SK-N-SH (cell line): ENCODE data around the gene KLHL25. TPM values are rescaled to one million over a fixed set of nuclear protein-coding genes. Genes with fewer than 3 reads are reported as not detected.

Experiments used
- CTCF ChIA-PET: fragments of 300-600, 350-600 bp; formaldehyde crosslinking; extraction: SDS; loops from one replicate; lab custom pipeline; 2021; lab: Yijun Ruan, JAX
- POLR2A ChIA-PET: fragments of 350-600 bp; sonication (Branson Sonifier 250); formaldehyde crosslinking; extraction: SDS; loops from one replicate; lab custom pipeline; 2020; ENCODE audit warnings: antibody characterized with exemption, inconsistent platforms; lab: Yijun Ruan, JAX
- DNase-seq: peaks from one replicate; pipeline ENCODE4 v3.0.0; 2012
- H2AFZ ChIP-seq: fragments of 200-600 bp; sonication (generic); 2 replicates; pipeline ENCODE4 v1.8.1; 2016; ENCODE audit warnings: antibody characterized with exemption, mild to moderate bottlenecking, low read depth
- H3F3A ChIP-seq: fragments of 200-600 bp; sonication (generic); replicated peaks from 2 replicates; pipeline ENCODE3; 2016; ENCODE audit warnings: antibody characterized with exemption, mild to moderate bottlenecking; ENCODE audit not compliant: insufficient read depth
- H3K27ac ChIP-seq, 2 experiments: fragments of 200-500 bp in 1 of 2; fragments of 200-600 bp in 1 of 2; sonication (Bioruptor generic) in 1 of 2; sonication (generic), shearing (Covaris generic) in 1 of 2; 2 replicates each; pipeline versions ENCODE4 v1.5.1 to v1.6.1; 2014 to 2016; ENCODE audit warnings: low read depth in 2 of 2, inconsistent platforms in 1 of 2, low read length in 1 of 2, mild to moderate bottlenecking in 1 of 2, mixed read lengths in 1 of 2
- H3K27me3 ChIP-seq: fragments of 200-600 bp; sonication (generic), shearing (Covaris generic); 2 replicates; pipeline ENCODE4 v1.6.1; 2016; ENCODE audit warnings: mixed run types; ENCODE audit not compliant: insufficient read depth
- H3K36me3 ChIP-seq, 2 experiments: fragments of 200-500 bp in 1 of 2; fragments of 200-600 bp in 1 of 2; sonication (Bioruptor generic) in 1 of 2; sonication (generic) in 1 of 2; replicated peaks in 1 of 2; 2 replicates each; pipeline versions ENCODE3 to v1.5.1; 2014 to 2016; ENCODE audit warnings: low read length in 1 of 2, mild to moderate bottlenecking in 1 of 2; ENCODE audit not compliant: insufficient read depth in 2 of 2, control insufficient read depth in 1 of 2
- H3K4me1 ChIP-seq, 2 experiments: fragments of 200-500 bp in 1 of 2; fragments of 200-600 bp in 1 of 2; sonication (Bioruptor generic) in 1 of 2; sonication (generic), shearing (Covaris generic) in 1 of 2; 2 replicates each; pipeline versions ENCODE4 v1.5.1 to v1.6.1; 2014 to 2016; ENCODE audit warnings: low read depth in 1 of 2, low read length in 1 of 2, mixed run types in 1 of 2; ENCODE audit not compliant: insufficient read depth in 2 of 2, control insufficient read depth in 1 of 2
- H3K4me2 ChIP-seq: fragments of 200-600 bp; sonication (generic), shearing (Covaris generic); 2 replicates; pipeline ENCODE4 v1.6.1; 2017; ENCODE audit warnings: mixed run types
- H3K4me3 ChIP-seq, 2 experiments: fragments of 200-500 bp in 1 of 2; fragments of 200-600 bp in 1 of 2; sonication (Bioruptor generic) in 1 of 2; sonication (generic), shearing (Covaris generic) in 1 of 2; 2 replicates each; pipeline versions ENCODE4 v1.5.1 to v1.8.1; 2014 to 2016; ENCODE audit warnings: low read depth in 2 of 2, inconsistent platforms in 1 of 2, low read length in 1 of 2, mild to moderate bottlenecking in 1 of 2, mixed read lengths in 1 of 2, moderate library complexity in 1 of 2
- H3K79me2 ChIP-seq: fragments of 200-600 bp; sonication (generic); 2 replicates; pipeline ENCODE4 v1.8.1; 2017; ENCODE audit warnings: mild to moderate bottlenecking; ENCODE audit not compliant: insufficient read depth
- H3K9ac ChIP-seq: fragments of 200-600 bp; sonication (generic); 2 replicates; pipeline ENCODE4 v1.6.1; 2017; ENCODE audit warnings: mixed run types
- H3K9me2 ChIP-seq: fragments of 200-600 bp; sonication (generic); 2 replicates; pipeline ENCODE4 v1.6.1; 2017; ENCODE audit warnings: mixed run types
- H3K9me3 ChIP-seq: fragments of 200-600 bp; sonication (generic); 2 replicates; pipeline ENCODE4 v1.6.1; 2017; ENCODE audit warnings: mixed run types, mild to moderate bottlenecking, moderate library complexity
- H4K20me1 ChIP-seq: fragments of 200-600 bp; sonication (generic); 2 replicates; pipeline ENCODE4 v1.6.1; 2017; ENCODE audit warnings: mild to moderate bottlenecking, mixed run types; ENCODE audit not compliant: insufficient read depth
- CHD2 ChIP-seq: fragments of 150-350 bp; IDR thresholded peaks from 2 replicates; pipeline ENCODE4 v1.6.1; 2018; ENCODE audit warnings: low read length; ENCODE audit not compliant: partially characterized antibody
- ELF1 ChIP-seq: IDR thresholded peaks from 2 replicates; pipeline ENCODE4 v1.4.0; 2012
- EP300 ChIP-seq, 2 experiments: IDR thresholded peaks; 2 replicates each; pipeline versions ENCODE4 v1.4.0 to v1.6.1; 2012; ENCODE audit warnings: borderline replicate concordance in 1 of 2, low read depth in 1 of 2, low read length in 1 of 2
- FOSL2 ChIP-seq: IDR thresholded peaks from 2 replicates; pipeline ENCODE4 v1.4.0; 2012; ENCODE audit warnings: low read depth, mild to moderate bottlenecking, moderate library complexity, borderline replicate concordance
- FOXJ3 ChIP-seq: sonication (generic); formaldehyde crosslinking; IDR thresholded peaks from 2 replicates; pipeline ENCODE4 v1.5.1; 2020; ENCODE audit warnings: mild to moderate bottlenecking, missing genetic modification reagents
- FOXM1 ChIP-seq: IDR thresholded peaks from 2 replicates; pipeline ENCODE4 v1.4.0; 2012; ENCODE audit warnings: low read depth, mild to moderate bottlenecking
- JUND ChIP-seq: IDR thresholded peaks from 2 replicates; pipeline ENCODE4 v1.4.0; 2012
- MEF2A ChIP-seq: IDR thresholded peaks from 2 replicates; pipeline ENCODE4 v1.4.0; 2012; ENCODE audit warnings: low read depth, borderline replicate concordance
- MXI1 ChIP-seq: IDR thresholded peaks from 2 replicates; pipeline ENCODE4 v1.6.1; 2012; ENCODE audit warnings: mild to moderate bottlenecking, low read depth, low read length, improper control_type of control experiment
- NFIC ChIP-seq: IDR thresholded peaks from 2 replicates; pipeline ENCODE4 v1.4.0; 2012; ENCODE audit warnings: borderline replicate concordance
- POLR2AphosphoS5 ChIP-seq: IDR thresholded peaks from 2 replicates; pipeline ENCODE4 v1.6.1; 2012; ENCODE audit warnings: low read depth, low read length
- RAD21 ChIP-seq: IDR thresholded peaks from 2 replicates; pipeline ENCODE4 v1.6.1; 2012; ENCODE audit warnings: mild to moderate bottlenecking, low read length
- RCOR1 ChIP-seq: fragments of 150-350 bp; IDR thresholded peaks from 2 replicates; pipeline ENCODE4 v1.6.1; 2017; ENCODE audit warnings: antibody characterized with exemption, low read length
- RFX5 ChIP-seq: IDR thresholded peaks from 2 replicates; pipeline ENCODE4 v1.6.1; 2012; ENCODE audit warnings: mild to moderate bottlenecking, improper control_type of control experiment, low read length
- RXRA ChIP-seq: IDR thresholded peaks from 2 replicates; pipeline ENCODE4 v1.4.0; 2012; ENCODE audit warnings: low read depth, mild to moderate bottlenecking, borderline replicate concordance
- TEAD4 ChIP-seq: IDR thresholded peaks from 2 replicates; pipeline ENCODE4 v1.4.0; 2012; ENCODE audit warnings: mild to moderate bottlenecking, borderline replicate concordance; ENCODE audit not compliant: insufficient read depth
- YY1 ChIP-seq: IDR thresholded peaks from 2 replicates; pipeline ENCODE4 v1.4.0; 2012; ENCODE audit warnings: low read depth, mild to moderate bottlenecking
- WGBS: methylation state at CpG from one replicate; pipeline ENCODE4 v1.1.6; 2017; ENCODE audit warnings: low lambda C conversion rate; 5-methylcytosine and 5-hydroxymethylcytosine counted together
- polyA plus RNA-seq, 3 experiments: library from polyadenylated mRNA; depleted of rRNA; stranded (reverse); fragments of >200 nt; gene quantifications; 2 replicates each; pipeline ENCODE4 v1.2.3, GENCODE V29; 2012
- TF ChIP-seq, protein P1 (sequence below): IDR thresholded peaks from 2 replicates; pipeline ENCODE4 v1.4.0; 2012; ENCODE audit warnings: low read depth
- TF ChIP-seq, protein P2 (sequence below): IDR thresholded peaks from 2 replicates; pipeline ENCODE4; 2012
- TF ChIP-seq, protein P3 (sequence below): IDR thresholded peaks from 2 replicates; pipeline ENCODE4 v1.4.0; 2012; ENCODE audit warnings: low read depth, borderline replicate concordance
- TF ChIP-seq, protein P4 (sequence below): IDR thresholded peaks from 2 replicates; pipeline ENCODE4 v1.4.0; 2012; ENCODE audit warnings: low read depth, borderline replicate concordance

The KLHL25 gene
- polyA plus RNA-seq, 1 of the 3 experiments (the other 2 are of a cell fraction), result 4.5 TPM

DNA sequence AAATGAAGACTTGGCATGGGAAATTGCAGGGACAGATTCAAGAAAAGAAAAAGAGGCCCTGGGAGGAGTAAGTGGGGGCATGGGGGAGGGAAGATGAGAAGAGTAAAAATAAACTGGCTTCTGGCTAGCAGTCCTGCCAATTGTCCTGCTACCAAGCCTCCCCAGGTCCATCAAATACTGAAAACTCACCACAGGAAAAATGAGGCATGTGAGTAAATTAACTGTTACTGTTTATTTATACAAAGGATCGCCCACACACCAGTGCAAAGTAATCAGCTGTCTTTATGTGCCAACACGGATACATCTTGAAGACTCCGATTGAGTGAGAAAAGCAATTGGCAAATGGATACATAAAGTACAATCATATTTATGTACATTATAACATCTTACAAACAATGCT, 10.7 kb upstream of the KLHL25 start (continued):
- no peak for TF ChIP-seq CHD2
- TF ChIP-seq RCOR1, result no peak
- no peak for TF ChIP-seq ELF1
- TF ChIP-seq FOXJ3 (CRISPR knock-in tag), result no peak
- no peak for TF ChIP-seq TEAD4
- TF ChIP-seq RFX5, result no peak

DNA sequence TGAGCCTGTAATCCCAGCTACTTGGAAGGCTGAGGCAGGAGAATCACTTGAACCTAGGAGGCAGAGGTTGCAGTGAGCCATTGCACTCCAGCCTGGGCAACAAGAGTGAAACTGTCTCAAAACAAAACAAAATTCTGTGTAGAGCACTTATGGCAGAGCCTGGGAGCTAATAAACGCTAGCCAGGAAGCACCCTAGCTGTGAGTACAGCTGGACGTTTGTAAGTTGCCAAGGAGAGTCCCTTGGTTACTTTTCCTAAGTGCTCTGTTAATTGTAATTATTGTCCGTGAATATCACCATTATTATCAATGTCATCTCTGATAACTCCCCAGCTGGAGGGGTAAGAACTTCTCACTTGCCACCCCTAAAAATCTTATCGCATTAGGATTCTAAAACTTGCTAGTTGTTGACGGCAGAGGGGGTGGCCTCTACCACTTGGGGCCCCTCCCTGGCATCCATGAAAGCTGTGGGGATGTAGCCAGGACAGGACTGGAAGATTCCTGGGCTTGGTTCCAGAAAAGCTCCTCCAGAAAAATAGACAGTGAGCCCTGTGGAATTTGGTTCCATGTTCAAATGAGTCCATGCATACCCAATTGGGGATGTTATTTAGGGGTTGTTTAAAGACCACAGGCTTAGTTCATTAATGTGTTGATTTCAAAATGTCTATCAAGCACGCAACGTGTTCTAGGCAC, 9.9 kb upstream of the KLHL25 start:
- Histone ChIP-seq H3K36me3 (no peaks in the 10 kb centered on the region), H3K9me2 (no peaks in the 10 kb centered on the region), H3K27me3 (no peaks in the 10 kb centered on the region), H3K79me2 (no peaks in the 10 kb centered on the region), H2AFZ (no peak overlapping the region), H3K4me2 (no peak overlapping the region), H3F3A (no peaks in the 10 kb centered on the region), H3K4me3 (no peak overlapping the region), H3K9ac (no peak overlapping the region), H3K4me1 (peaks cover 0 to 5% of the 10 kb centered on the region in 2 experiments; a peak in 1 of 4 replicates), H4K20me1 (no peaks in the 10 kb centered on the region), H3K9me3 (no peaks in the 10 kb centered on the region), H3K27ac (no peak overlapping the region)
- CTCF ChIA-PET, result no interaction called here
- no peak for DNase-seq
- TF ChIP-seq, protein P1, sequence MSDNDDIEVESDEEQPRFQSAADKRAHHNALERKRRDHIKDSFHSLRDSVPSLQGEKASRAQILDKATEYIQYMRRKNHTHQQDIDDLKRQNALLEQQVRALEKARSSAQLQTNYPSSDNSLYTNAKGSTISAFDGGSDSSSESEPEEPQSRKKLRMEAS, result no peak
- TF ChIP-seq RAD21 (no peak), YY1 (no peak), FOXM1 (no peak), RFX5 (no peak), POLR2AphosphoS5 (no peak), ELF1 (no peak), MEF2A (no peak), NFIC (no peak), MXI1 (no peak), TEAD4 (no peak), RXRA (no peak), FOSL2 (no peak), CHD2 (no peak), JUND (no peak), EP300 (IDR thresholded peaks at IDR 0.05; ENCODE audit: borderline replicate concordance in 1 of 2, low read depth in 1 of 2, low read length in 1 of 2) (no peak), FOXJ3 (CRISPR knock-in tag) (no peak)
- TF ChIP-seq, protein P2, sequence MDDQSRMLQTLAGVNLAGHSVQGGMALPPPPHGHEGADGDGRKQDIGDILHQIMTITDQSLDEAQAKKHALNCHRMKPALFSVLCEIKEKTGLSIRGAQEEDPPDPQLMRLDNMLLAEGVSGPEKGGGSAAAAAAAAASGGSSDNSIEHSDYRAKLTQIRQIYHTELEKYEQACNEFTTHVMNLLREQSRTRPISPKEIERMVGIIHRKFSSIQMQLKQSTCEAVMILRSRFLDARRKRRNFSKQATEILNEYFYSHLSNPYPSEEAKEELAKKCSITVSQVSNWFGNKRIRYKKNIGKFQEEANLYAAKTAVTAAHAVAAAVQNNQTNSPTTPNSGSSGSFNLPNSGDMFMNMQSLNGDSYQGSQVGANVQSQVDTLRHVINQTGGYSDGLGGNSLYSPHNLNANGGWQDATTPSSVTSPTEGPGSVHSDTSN, result no peak
- TF ChIP-seq, protein P3, sequence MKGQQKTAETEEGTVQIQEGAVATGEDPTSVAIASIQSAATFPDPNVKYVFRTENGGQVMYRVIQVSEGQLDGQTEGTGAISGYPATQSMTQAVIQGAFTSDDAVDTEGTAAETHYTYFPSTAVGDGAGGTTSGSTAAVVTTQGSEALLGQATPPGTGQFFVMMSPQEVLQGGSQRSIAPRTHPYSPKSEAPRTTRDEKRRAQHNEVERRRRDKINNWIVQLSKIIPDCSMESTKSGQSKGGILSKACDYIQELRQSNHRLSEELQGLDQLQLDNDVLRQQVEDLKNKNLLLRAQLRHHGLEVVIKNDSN, result no peak
- TF ChIP-seq, protein P4, sequence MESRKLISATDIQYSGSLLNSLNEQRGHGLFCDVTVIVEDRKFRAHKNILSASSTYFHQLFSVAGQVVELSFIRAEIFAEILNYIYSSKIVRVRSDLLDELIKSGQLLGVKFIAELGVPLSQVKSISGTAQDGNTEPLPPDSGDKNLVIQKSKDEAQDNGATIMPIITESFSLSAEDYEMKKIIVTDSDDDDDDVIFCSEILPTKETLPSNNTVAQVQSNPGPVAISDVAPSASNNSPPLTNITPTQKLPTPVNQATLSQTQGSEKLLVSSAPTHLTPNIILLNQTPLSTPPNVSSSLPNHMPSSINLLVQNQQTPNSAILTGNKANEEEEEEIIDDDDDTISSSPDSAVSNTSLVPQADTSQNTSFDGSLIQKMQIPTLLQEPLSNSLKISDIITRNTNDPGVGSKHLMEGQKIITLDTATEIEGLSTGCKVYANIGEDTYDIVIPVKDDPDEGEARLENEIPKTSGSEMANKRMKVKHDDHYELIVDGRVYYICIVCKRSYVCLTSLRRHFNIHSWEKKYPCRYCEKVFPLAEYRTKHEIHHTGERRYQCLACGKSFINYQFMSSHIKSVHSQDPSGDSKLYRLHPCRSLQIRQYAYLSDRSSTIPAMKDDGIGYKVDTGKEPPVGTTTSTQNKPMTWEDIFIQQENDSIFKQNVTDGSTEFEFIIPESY, result no peak
- POLR2A ChIA-PET, result no interaction called here
- WGBS, result 65% methylated on average over 7 of the region's 7 CpGs
